ENCODE results near the gene PANX2. TPM values are rescaled to one million over a fixed set of nuclear protein-coding genes. Genes with fewer than 3 reads are reported as not detected.

Gene PANX2
- total and polyA plus RNA-seq, 2 of the 13 experiments (the other 11 are each of a cell fraction or from before 2014, with no cell fraction given), result 0.15 to 1.1 TPM

DNA sequence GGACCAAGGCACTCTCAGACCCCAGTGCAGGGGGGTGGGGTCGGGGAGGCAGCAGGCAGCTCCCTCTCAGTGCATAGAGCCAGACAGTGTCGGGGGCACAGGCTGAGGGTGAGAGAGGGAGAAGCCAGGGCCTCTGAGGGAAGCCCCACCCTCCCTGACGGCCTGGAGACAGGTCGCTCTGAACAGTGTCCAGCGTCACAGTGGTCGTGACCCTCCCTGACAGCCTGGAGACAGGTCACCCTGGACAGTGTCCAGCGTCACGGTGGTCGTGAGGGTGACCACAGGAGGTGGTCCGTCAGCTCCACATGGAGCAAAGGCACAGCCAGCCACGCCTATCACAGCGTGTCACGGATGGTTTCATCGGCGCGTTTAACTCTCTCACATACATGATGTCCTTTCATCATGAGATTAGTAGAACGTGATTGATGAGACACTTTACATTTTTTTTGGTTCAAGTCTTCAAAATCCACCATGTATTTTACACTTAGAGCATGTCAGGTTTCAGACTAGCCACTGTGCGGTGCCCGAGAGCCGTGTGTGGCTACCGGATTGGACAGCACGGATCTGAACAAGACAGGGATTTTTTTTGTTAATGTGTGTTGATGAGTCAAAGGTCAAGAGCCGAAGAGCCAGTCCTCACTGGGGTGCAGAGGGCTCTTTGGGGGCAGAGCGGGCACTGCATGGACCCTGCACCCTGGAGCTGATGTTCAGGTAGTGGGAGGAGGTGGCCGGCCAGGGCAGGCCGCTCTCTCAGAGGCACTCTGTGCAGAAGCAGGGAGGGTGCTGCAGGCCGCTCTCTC lies 23.9 kb upstream of the PANX2 start (continued):
- no peak for TF ChIP-seq TBP (CRISPR knock-in tag; IDR thresholded peaks at IDR 0.05)
- no peak for TF ChIP-seq MAFG (CRISPR knock-in tag; IDR thresholded peaks at IDR 0.05)
- no peak for TF ChIP-seq GLI4 (CRISPR knock-in tag; IDR thresholded peaks at IDR 0.05; ENCODE audit: borderline replicate concordance)
- no peak for TF ChIP-seq SKI (IDR thresholded peaks at IDR 0.05; ENCODE audit: partially characterized antibody)
- no peak for TF ChIP-seq ZNF749 (CRISPR knock-in tag; IDR thresholded peaks at IDR 0.05; ENCODE audit: borderline replicate concordance)
- TF ChIP-seq, protein P1, sequence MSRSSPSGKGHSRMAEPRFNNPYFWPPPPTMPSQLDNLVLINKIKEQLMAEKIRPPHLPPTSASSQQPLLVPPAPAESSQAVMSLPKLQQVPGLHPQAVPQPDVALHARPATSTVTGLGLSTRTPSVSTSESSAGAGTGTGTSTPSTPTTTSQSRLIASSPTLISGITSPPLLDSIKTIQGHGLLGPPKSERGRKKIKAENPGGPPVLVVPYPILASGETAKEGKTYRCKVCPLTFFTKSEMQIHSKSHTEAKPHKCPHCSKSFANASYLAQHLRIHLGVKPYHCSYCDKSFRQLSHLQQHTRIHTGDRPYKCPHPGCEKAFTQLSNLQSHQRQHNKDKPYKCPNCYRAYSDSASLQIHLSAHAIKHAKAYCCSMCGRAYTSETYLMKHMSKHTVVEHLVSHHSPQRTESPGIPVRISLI (CRISPR knock-in tag; IDR thresholded peaks at IDR 0.05; ENCODE audit: borderline replicate concordance), result peak; percentile 97
- peak; percentile 89 for TF ChIP-seq GFI1 (CRISPR knock-in tag; IDR thresholded peaks at IDR 0.05; ENCODE audit: borderline replicate concordance)
- TF ChIP-seq ZFP90 (CRISPR knock-in tag; IDR thresholded peaks at IDR 0.05; ENCODE audit: borderline replicate concordance), result 0 out of 2 replicates have a peak, but pooled peaks have one; percentile 41
- no peak for TF ChIP-seq ZNF652 (CRISPR knock-in tag; IDR thresholded peaks at IDR 0.05; ENCODE audit: borderline replicate concordance, low read depth)
- TF ChIP-seq ZNF383 (CRISPR knock-in tag; IDR thresholded peaks at IDR 0.05; ENCODE audit: borderline replicate concordance), result no peak
- no peak for TF ChIP-seq RARG (CRISPR knock-in tag; IDR thresholded peaks at IDR 0.05; ENCODE audit: low read depth)
- peak; percentile 66; the same call in 1 of the 2 replicates for TF ChIP-seq ZNF263 (CRISPR knock-in tag; IDR thresholded peaks at IDR 0.05)
- no peak for TF ChIP-seq XBP1 (CRISPR knock-in tag; IDR thresholded peaks at IDR 0.05)
- TF ChIP-seq, protein P2, sequence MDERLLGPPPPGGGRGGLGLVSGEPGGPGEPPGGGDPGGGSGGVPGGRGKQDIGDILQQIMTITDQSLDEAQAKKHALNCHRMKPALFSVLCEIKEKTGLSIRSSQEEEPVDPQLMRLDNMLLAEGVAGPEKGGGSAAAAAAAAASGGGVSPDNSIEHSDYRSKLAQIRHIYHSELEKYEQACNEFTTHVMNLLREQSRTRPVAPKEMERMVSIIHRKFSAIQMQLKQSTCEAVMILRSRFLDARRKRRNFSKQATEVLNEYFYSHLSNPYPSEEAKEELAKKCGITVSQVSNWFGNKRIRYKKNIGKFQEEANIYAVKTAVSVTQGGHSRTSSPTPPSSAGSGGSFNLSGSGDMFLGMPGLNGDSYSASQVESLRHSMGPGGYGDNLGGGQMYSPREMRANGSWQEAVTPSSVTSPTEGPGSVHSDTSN (CRISPR knock-in tag; IDR thresholded peaks at IDR 0.05), result no peak
- TF ChIP-seq TAF1 (CRISPR knock-in tag; IDR thresholded peaks at IDR 0.05), result peak; percentile 32; the same call in 1 of the 2 replicates
- no peak for TF ChIP-seq ZNF790 (CRISPR knock-in tag; IDR thresholded peaks at IDR 0.05; ENCODE audit: borderline replicate concordance)
- TF ChIP-seq ZNF780A (CRISPR knock-in tag; IDR thresholded peaks at IDR 0.05), result no peak
- TF ChIP-seq, protein P3, sequence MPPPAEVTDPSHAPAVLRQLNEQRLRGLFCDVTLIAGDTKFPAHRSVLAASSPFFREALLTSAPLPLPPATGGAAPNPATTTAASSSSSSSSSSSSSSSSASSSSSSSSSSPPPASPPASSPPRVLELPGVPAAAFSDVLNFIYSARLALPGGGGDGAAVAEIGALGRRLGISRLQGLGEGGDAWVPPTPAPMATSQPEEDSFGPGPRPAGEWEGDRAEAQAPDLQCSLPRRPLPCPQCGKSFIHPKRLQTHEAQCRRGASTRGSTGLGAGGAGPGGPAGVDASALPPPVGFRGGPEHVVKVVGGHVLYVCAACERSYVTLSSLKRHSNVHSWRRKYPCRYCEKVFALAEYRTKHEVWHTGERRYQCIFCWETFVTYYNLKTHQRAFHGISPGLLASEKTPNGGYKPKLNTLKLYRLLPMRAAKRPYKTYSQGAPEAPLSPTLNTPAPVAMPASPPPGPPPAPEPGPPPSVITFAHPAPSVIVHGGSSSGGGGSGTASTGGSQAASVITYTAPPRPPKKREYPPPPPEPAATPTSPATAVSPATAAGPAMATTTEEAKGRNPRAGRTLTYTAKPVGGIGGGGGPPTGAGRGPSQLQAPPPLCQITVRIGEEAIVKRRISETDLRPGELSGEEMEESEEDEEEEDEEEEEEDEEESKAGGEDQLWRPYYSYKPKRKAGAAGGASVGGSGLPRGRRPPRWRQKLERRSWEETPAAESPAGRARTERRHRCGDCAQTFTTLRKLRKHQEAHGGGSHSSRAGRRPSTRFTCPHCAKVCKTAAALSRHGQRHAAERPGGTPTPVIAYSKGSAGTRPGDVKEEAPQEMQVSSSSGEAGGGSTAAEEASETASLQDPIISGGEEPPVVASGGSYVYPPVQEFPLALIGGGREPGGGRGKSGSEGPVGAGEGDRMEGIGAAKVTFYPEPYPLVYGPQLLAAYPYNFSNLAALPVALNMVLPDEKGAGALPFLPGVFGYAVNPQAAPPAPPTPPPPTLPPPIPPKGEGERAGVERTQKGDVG (CRISPR knock-in tag; IDR thresholded peaks at IDR 0.05; ENCODE audit: borderline replicate concordance), result no peak
- no peak for TF ChIP-seq ZNF335 (CRISPR knock-in tag; IDR thresholded peaks at IDR 0.05)
- no peak for TF ChIP-seq MLLT10 (CRISPR knock-in tag; IDR thresholded peaks at IDR 0.05)
- TF ChIP-seq PPARG (CRISPR knock-in tag; conservative IDR thresholded peaks at IDR 0.05), result peak; percentile 73; the same call in 1 of the 2 replicates
- TF ChIP-seq ZNF629 (CRISPR knock-in tag; conservative IDR thresholded peaks at IDR 0.05), result peak; percentile 33; the same call in 1 of the 2 replicates
- no peak for TF ChIP-seq ZC3H4 (CRISPR knock-in tag; IDR thresholded peaks at IDR 0.05; ENCODE audit: borderline replicate concordance)
- no peak for TF ChIP-seq ZMAT3 (CRISPR knock-in tag; conservative IDR thresholded peaks at IDR 0.05)
- TF ChIP-seq KLF13 (CRISPR knock-in tag; IDR thresholded peaks at IDR 0.05), result no peak
- TF ChIP-seq ZSCAN12 (CRISPR knock-in tag; IDR thresholded peaks at IDR 0.05), result no peak

Measured in HepG2 (cell line).